Esophagus (tissue), 2 donors: Measurements from ENCODE around the gene SYNPO2. TPM values are rescaled to one million over a fixed set of nuclear protein-coding genes. Genes with fewer than 3 reads are reported as not detected.
"Not testable (repeated sequence)": the region's sequence is repeated elsewhere in the genome, so short reads cannot be mapped to it uniquely, and the experiment has no call there.

Experiments used
- H3K27ac ChIP-seq, 2 donors: one replicate each; pipeline ENCODE4 v1.5.1; 2013; ENCODE audit warnings: low read depth in 2 of 2, mild to moderate bottlenecking in 2 of 2, inconsistent platforms in 1 of 2, low read length in 1 of 2, moderate library complexity in 1 of 2
- H3K27me3 ChIP-seq, 2 donors: one replicate each; pipeline ENCODE4 v1.6.1; 2013; ENCODE audit warnings: low read length in 2 of 2, control low read depth in 1 of 2, mild to moderate bottlenecking in 1 of 2; ENCODE audit not compliant: insufficient read depth in 2 of 2, control insufficient read depth in 1 of 2
- H3K36me3 ChIP-seq, 2 donors: one replicate each; pipeline ENCODE4 v1.6.1; 2013; ENCODE audit warnings: low read length in 1 of 2; ENCODE audit not compliant: control insufficient read depth in 2 of 2, insufficient read depth in 2 of 2
- H3K4me1 ChIP-seq, 2 donors: one replicate each; pipeline ENCODE4 v1.6.1; 2013; ENCODE audit warnings: low read length in 1 of 2; ENCODE audit not compliant: control insufficient read depth in 2 of 2, insufficient read depth in 2 of 2
- H3K4me3 ChIP-seq, 2 donors: one replicate each; pipeline ENCODE4 v1.5.1; 2013; ENCODE audit warnings: low read length in 2 of 2, mild to moderate bottlenecking in 2 of 2, low read depth in 1 of 2, moderate library complexity in 1 of 2
- H3K9me3 ChIP-seq, 2 donors: one replicate each; pipeline ENCODE4 v1.6.1; 2013; ENCODE audit warnings: mild to moderate bottlenecking in 2 of 2, low read depth in 1 of 2, low read length in 1 of 2, moderate library complexity in 1 of 2; ENCODE audit not compliant: control insufficient read depth in 2 of 2, insufficient read depth in 1 of 2
- WGBS, 2 donors: extraction: QIAGEN DNeasy Blood & Tissue Kit; methylation state at CpG; one replicate each; pipeline ENCODE4 v1.1.7; 2013; 5-methylcytosine and 5-hydroxymethylcytosine counted together
- polyA plus RNA-seq, 2 donors: library from polyadenylated mRNA; stranded (reverse); fragments of 200-250 nt; gene quantifications; one replicate each; pipeline ENCODE4 v1.2.3, GENCODE V29; 2013
- donor health status: healthy with polysubstance abuse.
- donor health status: Bipolar disorder and iron deficiency.

The SYNPO2 gene
- polyA plus RNA-seq, 2 donors: 22.0 to 46.9 TPM

GRCh38 chr4:119016636-119017035 lies 128.0 kb downstream of the SYNPO2 start:
- peak overlapping the region in 1 of 2 donors; percentile 41 for H3K27ac ChIP-seq
- H3K4me1 ChIP-seq: no peaks in the 10 kb centered on the region
- no peaks in the 10 kb centered on the region for H3K27me3 ChIP-seq
- no peaks in the 10 kb centered on the region for H3K9me3 ChIP-seq
- 34 to 35% methylated on average over 2 of the region's 2 CpGs for WGBS, 2 donors
- no peaks in the 10 kb centered on the region for H3K36me3 ChIP-seq
- H3K4me3 ChIP-seq: no peak overlapping the region

GRCh38 chr4:119017636-119018035 lies 129.0 kb downstream of the SYNPO2 start:
- Histone ChIP-seq H3K9me3 (no peaks in the 10 kb centered on the region), H3K4me1 (no peaks in the 10 kb centered on the region), H3K36me3 (no peaks in the 10 kb centered on the region), H3K27ac (no peak overlapping the region), H3K27me3 (no peaks in the 10 kb centered on the region), H3K4me3 (no peak overlapping the region)
- WGBS, 2 donors: 72 to 79% methylated on average over 2 of the region's 2 CpGs

GRCh38 chr4:119020158-119020557 lies 131.5 kb downstream of the SYNPO2 start:
- Histone ChIP-seq H3K4me3 (no peak overlapping the region), H3K27ac (no peak overlapping the region), H3K36me3 (no peaks in the 10 kb centered on the region), H3K27me3 (no peaks in the 10 kb centered on the region), H3K9me3 (no peaks in the 10 kb centered on the region), H3K4me1 (no peaks in the 10 kb centered on the region)
- WGBS, 2 donors: 41 to 49% methylated on average over 1 of the region's 1 CpG

GRCh38 chr4:119022520-119022919 lies 133.9 kb downstream of the SYNPO2 start:
- not testable (repeated sequence) for H3K4me3 ChIP-seq, H3K27ac ChIP-seq
- 96 to 100% methylated on average over 4 of the region's 4 CpGs for WGBS, 2 donors

GRCh38 chr4:119024102-119024501 lies 135.4 kb downstream of the SYNPO2 start:
- Histone ChIP-seq H3K9me3 (no peaks in the 10 kb centered on the region), H3K27me3 (no peaks in the 10 kb centered on the region), H3K4me3 (no peak overlapping the region), H3K4me1 (peaks cover 2 to 3% of the 10 kb centered on the region in 2 donors), H3K27ac (peak overlapping the region in 1 of 2 donors; percentile 59), H3K36me3 (no peaks in the 10 kb centered on the region)
- 76 to 81% methylated on average over 4 of the region's 4 CpGs for WGBS, 2 donors

More at GRCh38 chr4:119022520-119022919, 133.9 kb downstream of the SYNPO2 start:
- not testable (repeated sequence) for H3K27me3 ChIP-seq, H3K9me3 ChIP-seq, H3K36me3 ChIP-seq, H3K4me1 ChIP-seq

- Histone ChIP-seq H3K27me3 (no peaks in the 10 kb centered on the region), H3K4me1 (peaks cover 2 to 3% of the 10 kb centered on the region in 2 donors), H3K4me3 (peak overlapping the region in 1 of 2 donors; percentile 22), H3K9me3 (no peaks in the 10 kb centered on the region), H3K36me3 (peaks cover 0 to 5% of the 10 kb centered on the region in 2 donors), H3K27ac (peak overlapping the region; percentile 4 to 95)
- 19 to 30% methylated on average over 4 of the region's 4 CpGs for WGBS, 2 donors
These were observed 136.8 kb downstream of the SYNPO2 start for GRCh38 chr4:119025420-119025819.

GRCh38 chr4:119025916-119026661 lies 137.4 kb downstream of the SYNPO2 start:
- Histone ChIP-seq H3K27me3 (no peaks in the 10 kb centered on the region), H3K36me3 (peaks cover 0 to 8% of the 10 kb centered on the region in 2 donors), H3K4me1 (peaks cover 2 to 3% of the 10 kb centered on the region in 2 donors), H3K27ac (peak overlapping the region; percentile 92 to 95), H3K4me3 (peak overlapping the region in 1 of 2 donors; percentile 22), H3K9me3 (no peaks in the 10 kb centered on the region)
- WGBS, 2 donors: 16 to 32% methylated on average over 4 of the region's 4 CpGs

- no peaks in the 10 kb centered on the region for H3K27me3 ChIP-seq
- WGBS, 2 donors: 74 to 75% methylated on average over 22 of the region's 22 CpGs
- H3K36me3 ChIP-seq: peaks cover 0 to 16% of the 10 kb centered on the region in 2 donors
- H3K9me3 ChIP-seq: no peaks in the 10 kb centered on the region
- peak overlapping the region; percentile 86 to 92 for H3K27ac ChIP-seq
- H3K4me3 ChIP-seq: peak overlapping the region; percentile 17 to 38
- peaks cover 2 to 3% of the 10 kb centered on the region in 2 donors for H3K4me1 ChIP-seq
These were observed 138.2 kb downstream of the SYNPO2 start for GRCh38 chr4:119026662-119027444.

GRCh38 chr4:119027811-119028210 lies 139.2 kb downstream of the SYNPO2 start:
- Histone ChIP-seq H3K36me3 (peaks cover 0 to 17% of the 10 kb centered on the region in 2 donors), H3K4me3 (peak overlapping the region in 1 of 2 donors; percentile 17), H3K27me3 (no peaks in the 10 kb centered on the region), H3K9me3 (no peaks in the 10 kb centered on the region), H3K4me1 (peaks cover 2 to 3% of the 10 kb centered on the region in 2 donors), H3K27ac (peak overlapping the region in 1 of 2 donors; percentile 40)
- WGBS, 2 donors: 50 to 60% methylated on average over 2 of the region's 2 CpGs
